SK-N-MC (cell line): ENCODE results near the gene SLC7A1.

Experiments used
- EZH2 ChIP-seq: fragments of 200-600 bp; sonication (generic); IDR thresholded peaks from one replicate; pipeline ENCODE4 v1.6.1; 2017; ENCODE audit warnings: antibody characterized with exemption
- POLR2AphosphoS5 ChIP-seq: IDR thresholded peaks from 2 replicates; pipeline ENCODE4 v1.6.1; 2012; ENCODE audit warnings: mild to moderate bottlenecking, low read depth, low read length, borderline replicate concordance

DNA sequence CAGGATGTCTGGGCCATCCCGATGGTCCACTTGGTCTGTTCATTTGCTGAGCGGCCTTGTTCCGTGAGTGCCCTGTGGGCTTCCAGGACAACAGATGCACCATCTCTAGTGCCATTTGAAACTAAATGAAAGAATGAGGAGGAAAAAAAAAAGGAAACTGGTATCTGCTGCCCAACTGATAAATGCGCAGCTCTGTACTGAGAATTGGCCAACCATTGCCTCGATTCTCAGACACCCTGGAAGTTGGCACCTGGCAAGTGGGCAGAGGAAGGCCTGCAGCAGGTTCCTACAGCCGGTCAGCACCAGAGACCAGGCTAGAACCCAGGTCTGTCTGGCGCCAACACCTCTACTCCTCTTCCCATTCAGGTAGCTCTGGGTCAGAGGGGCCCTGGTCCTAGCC lies 18.9 kb downstream of the SLC7A1 start:
- no peak for TF ChIP-seq POLR2AphosphoS5
- no peak for TF ChIP-seq EZH2
